HepG2 (cell line): Measurements from ENCODE around the gene EMC9. TPM values are rescaled to one million over a fixed set of nuclear protein-coding genes. Genes with fewer than 3 reads are reported as not detected.

Source experiments
- GATA4 ChIP-seq: sonication (generic); IDR thresholded peaks from 2 replicates; pipeline ENCODE4 v1.6.1; 2016; ENCODE audit warnings: antibody characterized with exemption, low read depth, borderline replicate concordance
- KLF9 ChIP-seq: IDR thresholded peaks from 2 replicates; pipeline ENCODE4 v1.6.1; 2016; ENCODE audit warnings: low read depth
- MAFK ChIP-seq, 2 experiments: IDR thresholded peaks in 1 of 2; conservative IDR thresholded peaks in 1 of 2; 2 replicates each; pipeline ENCODE4 v1.6.1; 2011; ENCODE audit warnings: improper control_type of control experiment in 2 of 2, low read length in 2 of 2
- NR1H2 ChIP-seq: sonication (generic); formaldehyde crosslinking; IDR thresholded peaks from 2 replicates; pipeline ENCODE4 v1.8.1; 2022; ENCODE audit warnings: low read depth, missing genetic modification reagents, borderline replicate concordance
- POLR2G ChIP-seq: fragments of 200-400 bp; formaldehyde crosslinking; IDR thresholded peaks from 2 replicates; pipeline ENCODE4 v1.6.1; 2018; ENCODE audit warnings: mild to moderate bottlenecking, low read depth, low read length, moderate library complexity
- SALL2 ChIP-seq: sonication (generic); formaldehyde crosslinking; IDR thresholded peaks from 2 replicates; pipeline ENCODE4 v1.8.1; 2023; ENCODE audit warnings: mild to moderate bottlenecking, missing genetic modification reagents, inconsistent platforms
- SRSF9 ChIP-seq: fragments of 200-400 bp; formaldehyde crosslinking; IDR thresholded peaks from 2 replicates; pipeline ENCODE4 v1.6.1; 2018; ENCODE audit warnings: borderline replicate concordance, mild to moderate bottlenecking, low read depth, low read length; ENCODE audit not compliant: insufficient read depth, poor library complexity, severe bottlenecking
- SUZ12 ChIP-seq: fragments of 150-350 bp; IDR thresholded peaks from 2 replicates; pipeline ENCODE4 v1.6.1; 2014; ENCODE audit warnings: low read depth, low read length
- TARDBP ChIP-seq: sonication (generic); formaldehyde crosslinking; IDR thresholded peaks from 2 replicates; pipeline ENCODE4 v1.8.0; 2022; ENCODE audit warnings: mild to moderate bottlenecking, missing genetic modification reagents
- TBP ChIP-seq: sonication (generic); formaldehyde crosslinking; IDR thresholded peaks from 2 replicates; pipeline ENCODE4 v1.5.0; 2020; ENCODE audit warnings: missing genetic modification reagents
- THAP11 ChIP-seq: IDR thresholded peaks from 2 replicates; pipeline ENCODE4 v1.6.1; 2016; ENCODE audit warnings: missing biosample characterization, missing genetic modification reagents
- ZBTB7A ChIP-seq: sonication (generic); formaldehyde crosslinking; IDR thresholded peaks from 2 replicates; pipeline ENCODE4 v1.8.0; 2022; ENCODE audit warnings: mild to moderate bottlenecking, missing genetic modification reagents
- ZNF138 ChIP-seq: sonication (generic); formaldehyde crosslinking; IDR thresholded peaks from 2 replicates; pipeline ENCODE4 v1.5.0; 2020; ENCODE audit warnings: mild to moderate bottlenecking, low read depth, missing genetic modification reagents
- ZNF20 ChIP-seq: sonication (generic); formaldehyde crosslinking; IDR thresholded peaks from 2 replicates; pipeline ENCODE4 v1.4.0; 2020; ENCODE audit warnings: mild to moderate bottlenecking, moderate library complexity, missing genetic modification reagents
- ZNF501 ChIP-seq: sonication (generic); formaldehyde crosslinking; IDR thresholded peaks from 2 replicates; pipeline ENCODE4 v1.5.1; 2020; ENCODE audit warnings: mild to moderate bottlenecking, moderate library complexity, missing genetic modification reagents
- ZNF879 ChIP-seq: sonication (generic); formaldehyde crosslinking; IDR thresholded peaks from 2 replicates; pipeline ENCODE4 v1.8.1; 2023; ENCODE audit warnings: missing genetic modification reagents
- ZSCAN20 ChIP-seq: sonication (generic); formaldehyde crosslinking; IDR thresholded peaks from 2 replicates; pipeline ENCODE4 v1.4.0; 2020; ENCODE audit warnings: missing genetic modification reagents, mild to moderate bottlenecking, borderline replicate concordance
- ZSCAN21 ChIP-seq: sonication (generic); formaldehyde crosslinking; IDR thresholded peaks from 2 replicates; pipeline ENCODE4 v1.8.0; 2022; ENCODE audit warnings: mild to moderate bottlenecking, missing genetic modification reagents, moderate library complexity, borderline replicate concordance
- polyA plus RNA-seq, 8 experiments: library from polyadenylated mRNA; depleted of rRNA in 3 of 8; stranded (reverse) in 7 of 8; unstranded in 1 of 8; fragments of >200 nt; fragmentation: Illumina TruSeq in 4 of 8; extraction: Trizol in 4 of 8; gene quantifications; 2 replicates each; pipeline versions ENCODE4 v1.2.1 to v1.2.3, GENCODE V29; 2011 to 2016; ENCODE audit warnings: low read depth in 4 of 8, missing spikeins in 1 of 8, mixed read lengths in 1 of 8; ENCODE audit not compliant: insufficient read depth in 1 of 8
- total RNA-seq, 5 experiments: library from RNA; depleted of rRNA; stranded (reverse); fragments of >200 nt; fragmentation: Illumina TruSeq; extraction: Trizol; gene quantifications; 2 replicates each; pipeline ENCODE4 v1.2.3, GENCODE V29; 2016; ENCODE audit warnings: low read depth in 1 of 5
- TF ChIP-seq, protein P1 (sequence below), 2 experiments: sonication (generic) in 1 of 2; formaldehyde crosslinking in 1 of 2; IDR thresholded peaks; 2 replicates each; pipeline versions ENCODE4 v1.6.1 to v1.9.0; 2014 to 2022; ENCODE audit warnings: antibody characterized with exemption in 1 of 2, borderline replicate concordance in 1 of 2, inconsistent platforms in 1 of 2, low read depth in 1 of 2, missing genetic modification reagents in 1 of 2
- TF ChIP-seq, protein P2 (sequence below): IDR thresholded peaks from 2 replicates; pipeline ENCODE4 v1.6.1; 2016; ENCODE audit warnings: missing biosample characterization, missing genetic modification reagents, low read depth
- TF ChIP-seq, protein P3 (sequence below): sonication (generic); formaldehyde crosslinking; IDR thresholded peaks from 2 replicates; pipeline ENCODE4 v1.8.0; 2022; ENCODE audit warnings: low read depth, missing genetic modification reagents

The EMC9 gene
- total and polyA plus RNA-seq, 2 of the 13 experiments (the other 11 are each of a cell fraction or from before 2014, with no cell fraction given): 60.5 to 78.7 TPM

DNA sequence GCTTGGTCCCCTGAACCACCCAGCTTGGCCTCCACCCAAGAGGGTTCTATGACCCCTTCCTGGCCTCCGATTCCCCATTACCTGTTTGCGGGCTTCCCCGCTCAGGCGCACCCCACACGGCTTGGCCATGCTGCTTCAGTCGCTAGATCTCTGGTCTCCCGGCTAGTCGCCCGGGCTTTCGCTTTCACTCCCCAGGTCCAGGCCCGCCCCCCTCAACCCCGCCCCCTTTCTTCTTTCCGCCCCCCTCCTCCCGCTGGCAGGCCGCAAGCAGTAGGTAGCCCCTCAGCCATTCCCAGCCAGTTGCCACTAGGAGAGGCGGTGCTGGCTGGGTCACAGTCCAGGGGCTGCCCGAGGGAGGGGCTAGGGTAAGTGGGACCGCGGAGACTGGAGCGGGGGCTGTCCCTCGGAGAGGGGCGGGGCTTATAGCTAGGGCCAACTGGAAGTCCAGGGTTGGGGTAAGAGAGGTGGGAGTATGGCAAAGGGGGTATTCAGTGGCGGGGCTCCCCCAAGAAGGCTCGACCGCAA is 5.1 kb upstream of the EMC9 start, which contains the start of gene PSME2 (continued):
- TF ChIP-seq, protein P1, sequence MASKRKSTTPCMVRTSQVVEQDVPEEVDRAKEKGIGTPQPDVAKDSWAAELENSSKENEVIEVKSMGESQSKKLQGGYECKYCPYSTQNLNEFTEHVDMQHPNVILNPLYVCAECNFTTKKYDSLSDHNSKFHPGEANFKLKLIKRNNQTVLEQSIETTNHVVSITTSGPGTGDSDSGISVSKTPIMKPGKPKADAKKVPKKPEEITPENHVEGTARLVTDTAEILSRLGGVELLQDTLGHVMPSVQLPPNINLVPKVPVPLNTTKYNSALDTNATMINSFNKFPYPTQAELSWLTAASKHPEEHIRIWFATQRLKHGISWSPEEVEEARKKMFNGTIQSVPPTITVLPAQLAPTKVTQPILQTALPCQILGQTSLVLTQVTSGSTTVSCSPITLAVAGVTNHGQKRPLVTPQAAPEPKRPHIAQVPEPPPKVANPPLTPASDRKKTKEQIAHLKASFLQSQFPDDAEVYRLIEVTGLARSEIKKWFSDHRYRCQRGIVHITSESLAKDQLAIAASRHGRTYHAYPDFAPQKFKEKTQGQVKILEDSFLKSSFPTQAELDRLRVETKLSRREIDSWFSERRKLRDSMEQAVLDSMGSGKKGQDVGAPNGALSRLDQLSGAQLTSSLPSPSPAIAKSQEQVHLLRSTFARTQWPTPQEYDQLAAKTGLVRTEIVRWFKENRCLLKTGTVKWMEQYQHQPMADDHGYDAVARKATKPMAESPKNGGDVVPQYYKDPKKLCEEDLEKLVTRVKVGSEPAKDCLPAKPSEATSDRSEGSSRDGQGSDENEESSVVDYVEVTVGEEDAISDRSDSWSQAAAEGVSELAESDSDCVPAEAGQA (IDR thresholded peaks at IDR 0.05; ENCODE audit: low read depth): peak; percentile 2; the same call in 1 of the 2 replicates
- TF ChIP-seq, protein P1 (CRISPR knock-in tag; IDR thresholded peaks at IDR 0.05; ENCODE audit: borderline replicate concordance): no peak
- TF ChIP-seq ZBTB7A (CRISPR knock-in tag): no peak
- no peak; the same call in 1 of the 2 replicates for TF ChIP-seq SALL2
- no peak for TF ChIP-seq ZNF501 (CRISPR knock-in tag)
- peak; percentile 83; the same call in 1 of the 2 replicates for TF ChIP-seq ZSCAN20
- peak; percentile 84 for TF ChIP-seq POLR2G
- no peak; the same call in 1 of the 2 replicates for TF ChIP-seq ZSCAN21 (CRISPR knock-in tag)
- peak; percentile 64; the same call in 1 of the 2 replicates for TF ChIP-seq THAP11
- peak; percentile 61; the same call in 1 of the 2 replicates for TF ChIP-seq GATA4
- TF ChIP-seq SUZ12: no peak
- TF ChIP-seq TBP (CRISPR knock-in tag): no peak
- no peak for TF ChIP-seq MAFK (conservative IDR thresholded peaks at IDR 0.05 in 1 of 2, IDR thresholded peaks at IDR 0.05 in 1 of 2; ENCODE audit: low read length in 2 of 2)
- no peak; the same call in none of the 2 replicates for TF ChIP-seq ZNF879
- no peak for TF ChIP-seq KLF9 (CRISPR knock-in tag)
- TF ChIP-seq ZNF138 (CRISPR knock-in tag): no peak; the same call in 1 of the 2 replicates
- TF ChIP-seq, protein P2, sequence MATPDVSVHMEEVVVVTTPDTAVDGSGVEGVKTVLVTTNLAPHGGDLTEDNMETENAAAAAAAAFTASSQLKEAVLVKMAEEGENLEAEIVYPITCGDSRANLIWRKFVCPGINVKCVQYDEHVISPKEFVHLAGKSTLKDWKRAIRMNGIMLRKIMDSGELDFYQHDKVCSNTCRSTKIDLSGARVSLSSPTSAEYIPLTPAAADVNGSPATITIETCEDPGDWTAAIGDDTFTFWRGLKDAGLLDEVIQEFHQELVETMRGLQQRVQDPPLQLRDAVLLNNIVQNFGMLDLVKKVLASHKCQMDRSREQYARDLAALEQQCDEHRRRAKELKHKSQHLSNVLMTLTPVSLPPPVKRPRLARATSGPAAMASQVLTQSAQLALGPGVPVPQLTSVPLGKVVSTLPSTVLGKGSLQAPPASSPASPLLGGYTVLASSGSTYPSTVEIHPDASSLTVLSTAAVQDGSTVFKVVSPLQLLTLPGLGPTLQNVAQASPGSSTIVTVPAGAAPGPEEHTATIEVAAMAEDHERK (CRISPR knock-in tag): no peak
- no peak for TF ChIP-seq NR1H2 (CRISPR knock-in tag)
- TF ChIP-seq SRSF9: no peak
- TF ChIP-seq TARDBP (CRISPR knock-in tag): peak; percentile 86; the same call in 1 of the 2 replicates
- TF ChIP-seq, protein P3, sequence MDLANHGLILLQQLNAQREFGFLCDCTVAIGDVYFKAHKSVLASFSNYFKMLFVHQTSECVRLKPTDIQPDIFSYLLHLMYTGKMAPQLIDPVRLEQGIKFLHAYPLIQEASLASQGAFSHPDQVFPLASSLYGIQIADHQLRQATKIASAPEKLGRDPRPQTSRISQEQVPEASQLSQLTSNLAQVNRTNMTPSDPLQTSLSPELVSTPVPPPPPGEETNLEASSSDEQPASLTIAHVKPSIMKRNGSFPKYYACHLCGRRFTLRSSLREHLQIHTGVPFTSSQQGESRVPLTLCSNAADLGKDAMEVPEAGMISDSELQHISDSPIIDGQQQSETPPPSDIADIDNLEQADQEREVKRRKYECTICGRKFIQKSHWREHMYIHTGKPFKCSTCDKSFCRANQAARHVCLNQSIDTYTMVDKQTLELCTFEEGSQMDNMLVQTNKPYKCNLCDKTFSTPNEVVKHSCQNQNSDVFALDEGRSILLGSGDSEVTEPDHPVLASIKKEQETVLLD (CRISPR knock-in tag): no peak
- TF ChIP-seq ZNF20 (CRISPR knock-in tag): no peak
